Naive thymus-derived CD8-positive, alpha-beta T cell (primary cell): ENCODE measurements around the gene IFT122. TPM values are rescaled to one million over a fixed set of nuclear protein-coding genes. Genes with fewer than 3 reads are reported as not detected.
A peak's percentile ranks its signal among the peaks of the same experiment; 100 is the strongest.
"Not testable (repeated sequence)": the region's sequence is repeated elsewhere in the genome, so short reads cannot be mapped to it uniquely, and the experiment has no call there.

Source experiments
- ATAC-seq, 2 donors: fragments of 150-1000 bp; cut with Tn5 transposase in 1 of 2; sonication (Bioruptor Pico), chemical (Tn5 transposase) in 1 of 2; 1 replicate in 1 of 2; 2 replicates in 1 of 2; pipeline ENCODE4 v1.10.0; 2021; ENCODE audit warnings: mild to moderate bottlenecking in 2 of 2, moderate library complexity in 2 of 2
- POLR2A ChIA-PET: fragments of 350-600 bp; sonication (Branson Sonifier 250); formaldehyde crosslinking; loops from one replicate; lab custom pipeline; 2021; ENCODE audit warnings: antibody characterized with exemption; lab: Charles Lee
- DNase-seq, 10 donors: peaks; one replicate each; pipeline versions ENCODE4 v3.0.0 to v3.0.0-alpha.2; 2020 to 2022
- H3K27ac Mint-ChIP-seq, 10 donors: one replicate each; pipeline ENCODE4 v1.8.0; 2020 to 2022; ENCODE audit warnings: mild to moderate bottlenecking in 10 of 10, mixed read lengths in 10 of 10, moderate library complexity in 4 of 10, inconsistent platforms in 1 of 10
- H3K27me3 Mint-ChIP-seq, 5 donors: one replicate each; pipeline ENCODE4 v1.8.0; 2021 to 2022; ENCODE audit warnings: mixed read lengths in 5 of 5
- H3K36me3 Mint-ChIP-seq, 3 donors: one replicate each; pipeline ENCODE4 v1.8.0; 2020 to 2022; ENCODE audit warnings: mixed read lengths in 3 of 3, mild to moderate bottlenecking in 2 of 3, inconsistent platforms in 1 of 3
- H3K4me1 Mint-ChIP-seq, 4 donors: one replicate each; pipeline ENCODE4 v1.8.0; 2021 to 2022; ENCODE audit warnings: mixed read lengths in 4 of 4
- H3K4me3 Mint-ChIP-seq, 10 donors: one replicate each; pipeline ENCODE4 v1.8.0; 2020 to 2022; ENCODE audit warnings: mild to moderate bottlenecking in 10 of 10, mixed read lengths in 10 of 10, moderate library complexity in 6 of 10, inconsistent platforms in 1 of 10
- H3K9me3 Mint-ChIP-seq, 9 donors: one replicate each; pipeline ENCODE4 v1.8.0; 2020 to 2022; ENCODE audit warnings: mixed read lengths in 9 of 9, mild to moderate bottlenecking in 3 of 9, inconsistent platforms in 1 of 9, moderate library complexity in 1 of 9
- polyA plus RNA-seq, 3 donors: library from polyadenylated mRNA; unstranded; fragments of 300-500 nt; fragmentation: Illumina TruSeq; gene quantifications; one replicate each; pipeline ENCODE4 v1.2.3, GENCODE V29; 2021
- total RNA-seq, 8 experiments: library from RNA in 2 of 8; stranded (reverse) in 2 of 8; gene quantifications; one replicate each; pipeline ENCODE4 v1.2.3 and lab custom pipeline; 2021 to 2026

The IFT122 gene
- total and polyA plus RNA-seq, 5 experiments from 2014 or later, result 3.3 to 25.2 (median 6.5) TPM

DNA sequence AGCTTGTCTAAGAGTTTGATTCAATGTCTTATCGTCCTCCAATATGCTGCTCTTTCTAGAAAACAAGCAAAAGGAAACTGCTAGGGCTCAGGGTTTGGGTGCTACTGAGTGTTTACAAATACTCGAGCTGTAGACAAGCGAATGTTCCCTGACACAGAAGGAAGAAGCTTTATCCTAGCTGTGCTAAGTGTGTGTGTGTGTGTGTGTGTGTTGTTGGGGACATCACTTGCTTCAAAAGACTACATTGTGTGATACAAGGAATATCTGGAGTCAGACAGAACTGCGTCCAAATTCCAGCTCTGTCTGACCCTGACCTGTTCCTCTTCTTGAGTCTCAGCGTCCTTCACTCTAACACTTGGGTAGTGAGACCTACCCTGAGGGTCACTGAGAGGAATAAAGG, 54.5 kb downstream of the IFT122 start:
- Mint-ChIP-seq H3K27ac (peak overlapping the region in 2 of 10 donors; percentile 4 to 19), H3K36me3 (peaks cover 0 to 24% (median 1%) of the 10 kb centered on the region in 3 donors)
- H3K4me3 Mint-ChIP-seq, H3K9me3 Mint-ChIP-seq, ATAC-seq, H3K27me3 Mint-ChIP-seq, DNase-seq, H3K4me1 Mint-ChIP-seq, POLR2A ChIA-PET: not testable (repeated sequence)

DNA sequence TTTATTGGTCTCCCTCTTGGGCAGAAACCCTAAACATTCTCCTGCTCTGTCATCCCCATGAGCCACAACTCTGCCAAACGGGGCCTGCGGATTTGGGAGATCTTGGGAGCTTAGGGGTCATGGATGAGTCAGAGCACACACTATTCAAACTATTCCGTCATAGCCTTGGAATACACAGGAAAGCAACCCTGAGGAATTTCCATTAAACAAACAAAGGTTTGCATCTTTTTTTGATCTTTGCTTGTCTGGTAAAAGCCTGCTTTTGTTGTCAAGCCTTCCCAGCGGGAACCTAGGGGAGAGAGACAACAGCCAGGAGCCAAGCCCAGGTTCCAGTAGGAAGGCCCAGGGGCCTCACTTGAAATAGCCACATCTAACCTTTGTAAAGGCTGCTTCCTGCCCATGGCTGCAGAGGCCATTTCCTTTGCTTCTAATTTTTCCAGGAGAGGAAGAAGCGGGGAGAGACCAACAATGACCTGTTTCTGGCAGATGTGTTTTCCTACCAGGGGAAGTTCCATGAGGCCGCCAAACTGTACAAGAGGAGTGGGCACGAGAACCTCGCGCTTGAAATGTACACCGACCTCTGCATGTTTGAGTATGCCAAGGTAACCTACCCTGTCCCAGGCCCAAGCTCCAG, 55.1 kb downstream of the IFT122 start:
- H3K27me3 Mint-ChIP-seq, DNase-seq, POLR2A ChIA-PET, H3K4me3 Mint-ChIP-seq, H3K27ac Mint-ChIP-seq, H3K4me1 Mint-ChIP-seq, ATAC-seq, H3K9me3 Mint-ChIP-seq: not testable (repeated sequence)
- peaks cover 0 to 24% (median 1%) of the 10 kb centered on the region in 3 donors for H3K36me3 Mint-ChIP-seq

DNA sequence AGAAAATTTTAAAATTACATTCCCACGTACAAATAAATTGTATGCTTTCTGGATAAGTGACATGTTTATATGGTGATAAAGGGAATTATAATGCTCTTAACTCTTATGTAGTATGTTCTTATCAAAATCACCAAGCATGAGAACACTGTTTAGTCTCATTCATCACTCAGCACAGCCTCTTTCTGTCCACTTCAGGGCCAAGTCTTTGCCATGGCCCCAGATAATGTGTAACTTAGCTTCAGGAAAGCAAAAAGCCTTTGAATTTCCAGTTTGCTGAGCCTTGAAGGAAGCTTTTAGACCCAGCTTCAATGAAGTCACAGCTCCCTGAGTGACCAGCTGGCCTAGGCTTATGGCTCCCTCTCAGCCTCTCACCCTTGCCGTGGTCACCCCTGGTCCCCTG, 57.9 kb downstream of the IFT122 start:
- DNase-seq, POLR2A ChIA-PET, H3K27ac Mint-ChIP-seq, H3K4me3 Mint-ChIP-seq, H3K9me3 Mint-ChIP-seq, H3K4me1 Mint-ChIP-seq, H3K27me3 Mint-ChIP-seq, ATAC-seq: not testable (repeated sequence)
- peaks cover 0 to 25% (median 4%) of the 10 kb centered on the region in 3 donors for H3K36me3 Mint-ChIP-seq

DNA sequence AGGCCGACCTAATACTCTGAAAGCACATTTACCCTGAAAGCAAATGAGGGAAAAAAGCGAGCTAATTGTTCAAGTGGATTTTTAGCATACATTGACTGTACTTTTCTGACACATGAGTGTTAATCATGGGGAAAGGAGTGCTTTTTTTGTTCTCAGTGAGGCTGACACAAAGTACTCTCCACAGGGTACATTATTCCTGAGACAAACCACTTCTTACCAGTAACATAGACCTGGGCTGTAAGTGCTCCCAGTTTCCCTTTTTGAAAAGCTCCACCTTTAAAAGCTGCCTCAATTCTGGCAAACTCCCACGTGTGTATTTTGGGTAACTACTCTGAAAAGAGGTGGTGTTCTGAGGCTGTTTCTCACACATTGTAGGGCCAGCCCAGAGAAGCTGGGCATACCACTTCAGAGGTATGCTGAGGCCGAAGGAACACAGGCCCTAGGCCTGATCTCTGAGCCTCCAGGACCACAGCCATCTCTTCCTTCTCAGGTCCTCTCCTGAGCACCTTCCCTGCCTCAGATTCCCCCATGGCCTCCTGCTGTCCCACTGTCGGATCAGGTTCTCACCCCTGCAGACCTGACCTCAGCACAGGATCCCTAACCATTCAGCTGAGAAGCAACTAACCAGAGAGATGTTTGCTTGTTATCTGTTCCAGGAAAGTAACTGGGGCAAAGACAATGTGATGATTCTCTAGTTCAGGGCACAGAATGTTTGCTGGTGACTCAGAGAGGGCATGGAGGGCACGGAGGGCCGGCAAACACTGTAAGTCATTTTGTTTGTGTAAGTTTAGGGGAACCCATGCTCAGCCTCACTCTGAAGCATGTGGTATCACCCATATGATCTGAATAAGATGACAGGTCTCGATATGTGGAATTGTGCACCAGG, 58.8 kb downstream of the IFT122 start:
- ATAC-seq, DNase-seq, POLR2A ChIA-PET, H3K4me1 Mint-ChIP-seq, H3K27me3 Mint-ChIP-seq, H3K4me3 Mint-ChIP-seq, H3K9me3 Mint-ChIP-seq: not testable (repeated sequence)
- Mint-ChIP-seq H3K36me3 (peaks cover 0 to 22% (median 5%) of the 10 kb centered on the region in 3 donors), H3K27ac (peak overlapping the region in 1 of 10 donors; percentile 32)

GRCh38 chr3:129499604-129500333, 59.7 kb downstream of the IFT122 start:
- ATAC-seq, H3K27ac Mint-ChIP-seq, H3K4me3 Mint-ChIP-seq, DNase-seq, H3K9me3 Mint-ChIP-seq, H3K27me3 Mint-ChIP-seq, POLR2A ChIA-PET, H3K4me1 Mint-ChIP-seq: not testable (repeated sequence)
- H3K36me3 Mint-ChIP-seq, result peaks cover 0 to 23% (median 5%) of the 10 kb centered on the region in 3 donors

GRCh38 chr3:129500334-129500658, 60.3 kb downstream of the IFT122 start:
- no peak for ATAC-seq
- Mint-ChIP-seq H3K4me3 (no peak overlapping the region), H3K9me3 (no peaks in the 10 kb centered on the region), H3K36me3 (peaks cover 0 to 27% (median 5%) of the 10 kb centered on the region in 3 donors), H3K27me3 (no peaks in the 10 kb centered on the region), H3K27ac (no peak overlapping the region), H3K4me1 (peaks cover 0 to 5% (median 1%) of the 10 kb centered on the region in 4 donors)
- no peak for DNase-seq
- POLR2A ChIA-PET, result no interaction called here

DNA sequence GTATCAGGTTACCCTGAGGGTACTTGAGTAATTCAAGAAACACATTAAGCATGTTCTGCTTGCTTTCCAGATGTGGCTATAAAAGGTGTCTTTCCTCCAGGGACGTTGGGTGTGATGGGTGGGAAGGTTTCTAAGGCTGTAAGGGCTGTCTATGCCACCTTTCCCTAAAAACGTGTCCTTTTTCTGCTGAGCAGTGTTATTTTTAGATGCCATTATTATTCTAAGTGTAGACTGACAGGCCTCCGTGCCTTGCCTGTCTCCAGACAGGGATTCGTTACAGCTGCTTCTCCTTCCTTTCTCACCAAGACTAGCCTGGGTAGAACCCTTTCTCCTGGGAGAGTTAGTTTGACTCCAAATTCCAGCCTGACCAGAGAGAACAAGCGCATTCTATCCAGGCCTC, 61.6 kb downstream of the IFT122 start:
- H3K9me3 Mint-ChIP-seq, result no peaks in the 10 kb centered on the region

GRCh38 chr3:129502641-129503408, 62.8 kb downstream of the IFT122 start:
- no peak for ATAC-seq
- Mint-ChIP-seq H3K36me3 (peaks cover 0 to 19% (median 5%) of the 10 kb centered on the region in 3 donors), H3K4me1 (peaks cover 0 to 5% (median 1%) of the 10 kb centered on the region in 4 donors), H3K27me3 (no peaks in the 10 kb centered on the region), H3K27ac (no peak overlapping the region), H3K4me3 (no peak overlapping the region), H3K9me3 (no peaks in the 10 kb centered on the region)
- no peak for DNase-seq
- POLR2A ChIA-PET, result no interaction called here

More for the DNA sequence above, 61.6 kb downstream of the IFT122 start:
- no peak overlapping the region for H3K4me3 Mint-ChIP-seq
- ATAC-seq, result no peak
- peaks cover 0 to 5% (median 1%) of the 10 kb centered on the region in 4 donors for H3K4me1 Mint-ChIP-seq
- peaks cover 0 to 24% (median 5%) of the 10 kb centered on the region in 3 donors for H3K36me3 Mint-ChIP-seq
- POLR2A ChIA-PET, result no interaction called here
- H3K27me3 Mint-ChIP-seq, result no peaks in the 10 kb centered on the region
- DNase-seq, result no peak
- H3K27ac Mint-ChIP-seq, result peak overlapping the region in 2 of 10 donors; percentile 39 to 77

DNA sequence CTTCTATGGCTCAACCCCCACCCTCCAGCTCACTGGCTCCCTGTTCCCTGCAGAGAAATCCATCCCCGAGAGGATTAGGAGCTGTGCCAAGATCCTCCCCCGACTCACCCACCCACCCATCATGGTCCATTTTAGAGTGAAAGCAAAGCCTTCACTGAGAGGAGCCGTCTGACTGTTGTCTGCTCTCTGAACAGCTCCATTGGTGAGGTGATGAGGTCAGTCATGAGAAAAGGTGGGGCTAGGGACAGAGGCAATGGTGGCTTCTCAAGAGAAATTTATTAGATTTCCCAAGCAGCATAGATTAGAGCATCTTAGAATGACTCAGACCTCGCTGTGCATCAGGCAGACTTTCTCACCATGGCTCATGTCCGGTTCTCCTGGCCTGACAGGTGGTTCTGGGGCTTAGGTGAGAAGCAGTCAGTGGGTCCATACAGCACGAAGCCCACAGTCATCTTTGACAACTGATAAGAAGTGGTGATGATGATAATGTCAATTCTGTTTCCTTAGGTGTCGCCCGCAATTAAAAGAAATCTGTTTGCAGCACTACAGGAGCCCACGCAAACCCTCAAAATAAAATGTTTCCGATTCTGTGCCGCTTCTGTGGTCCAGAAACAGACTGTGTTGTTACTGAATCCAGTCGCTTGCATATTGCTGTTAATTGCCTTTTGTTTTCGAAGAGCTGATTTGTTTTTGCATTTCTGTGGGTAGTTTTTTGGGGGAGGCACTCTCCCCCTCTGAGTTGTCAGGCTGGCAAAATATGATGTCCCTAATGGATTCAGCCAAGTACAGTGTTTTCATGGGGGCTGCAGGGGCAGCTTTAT, 63.7 kb downstream of the IFT122 start:
- Mint-ChIP-seq H3K9me3 (no peaks in the 10 kb centered on the region), H3K36me3 (peaks cover 0 to 19% (median 5%) of the 10 kb centered on the region in 3 donors), H3K27ac (no peak overlapping the region), H3K4me3 (no peak overlapping the region), H3K27me3 (no peaks in the 10 kb centered on the region), H3K4me1 (peaks cover 0 to 5% (median 1%) of the 10 kb centered on the region in 4 donors)
- POLR2A ChIA-PET, result no interaction called here
- DNase-seq, result no peak
- no peak for ATAC-seq

GRCh38 chr3:129504471-129505100, 64.6 kb downstream of the IFT122 start:
- Mint-ChIP-seq H3K27me3 (no peaks in the 10 kb centered on the region), H3K9me3 (no peaks in the 10 kb centered on the region), H3K36me3 (peaks cover 0 to 19% (median 9%) of the 10 kb centered on the region in 3 donors), H3K4me3 (no peak overlapping the region), H3K27ac (no peak overlapping the region), H3K4me1 (peaks cover 0 to 5% (median 1%) of the 10 kb centered on the region in 4 donors)
- DNase-seq, result no peak
- no peak for ATAC-seq
- POLR2A ChIA-PET, result no interaction called here

- H3K4me1 Mint-ChIP-seq, result peaks cover 0 to 5% (median 1%) of the 10 kb centered on the region in 4 donors
- no peaks in the 10 kb centered on the region for H3K27me3 Mint-ChIP-seq
- no peaks in the 10 kb centered on the region for H3K9me3 Mint-ChIP-seq
- H3K36me3 Mint-ChIP-seq, result peaks cover 0 to 22% (median 9%) of the 10 kb centered on the region in 3 donors
- no peak for ATAC-seq
- POLR2A ChIA-PET, result no interaction called here
- no peak for DNase-seq
- no peak overlapping the region for H3K27ac Mint-ChIP-seq
- no peak overlapping the region for H3K4me3 Mint-ChIP-seq
Observed at GRCh38 chr3:129505341-129505740, 65.3 kb downstream of the IFT122 start.
